Subcutaneous abdominal adipose tissue (tissue), 5 donors: ENCODE data around the gene PLP2.

Experiments
- H3K27ac ChIP-seq: one replicate; pipeline ENCODE4 v1.7.0; 2013; ENCODE audit warnings: low read depth, mild to moderate bottlenecking, inconsistent platforms, low read length, moderate library complexity
- H3K27me3 ChIP-seq, 5 donors: one replicate each; pipeline ENCODE4 v1.7.0; 2013; ENCODE audit warnings: low read length in 5 of 5, inconsistent platforms in 1 of 5; ENCODE audit not compliant: control insufficient read depth in 5 of 5, insufficient read depth in 4 of 5
- H3K36me3 ChIP-seq, 5 donors: one replicate each; pipeline ENCODE4 v1.7.0; 2013; ENCODE audit warnings: low read length in 5 of 5; ENCODE audit not compliant: control insufficient read depth in 5 of 5, insufficient read depth in 5 of 5
- H3K4me1 ChIP-seq, 5 donors: one replicate each; pipeline ENCODE4 v1.7.0; 2013; ENCODE audit warnings: low read length in 5 of 5, mild to moderate bottlenecking in 3 of 5, moderate library complexity in 1 of 5; ENCODE audit not compliant: control insufficient read depth in 5 of 5, insufficient read depth in 5 of 5
- H3K4me3 ChIP-seq, 5 donors: one replicate each; pipeline ENCODE4 v1.7.0; 2013; ENCODE audit warnings: low read length in 5 of 5, low read depth in 1 of 5
- H3K9ac ChIP-seq, 5 donors: one replicate each; pipeline ENCODE4 v1.7.0; 2013; ENCODE audit warnings: low read length in 5 of 5, mild to moderate bottlenecking in 4 of 5, moderate library complexity in 3 of 5
- H3K9me3 ChIP-seq, 5 donors: one replicate each; pipeline ENCODE4 v1.7.0; 2013; ENCODE audit warnings: low read length in 5 of 5; ENCODE audit not compliant: control insufficient read depth in 5 of 5
- donor health status: healthy.
- donor health status: healthy.
- donor health status: healthy.
- donor health status: healthy.
- donor health status: healthy.

PLP2 gene

GRCh38 chrX:49192722-49193328 lies 21.1 kb downstream of the PLP2 start:
- Histone ChIP-seq H3K9me3 (no peaks in the 10 kb centered on the region), H3K9ac (no peak overlapping the region), H3K27ac (no peak overlapping the region), H3K4me3 (no peak overlapping the region), H3K36me3 (no peaks in the 10 kb centered on the region), H3K27me3 (peaks cover 0 to 7% (median 3%) of the 10 kb centered on the region in 5 donors), H3K4me1 (peaks cover 0 to 10% (median 8%) of the 10 kb centered on the region in 5 donors)

DNA sequence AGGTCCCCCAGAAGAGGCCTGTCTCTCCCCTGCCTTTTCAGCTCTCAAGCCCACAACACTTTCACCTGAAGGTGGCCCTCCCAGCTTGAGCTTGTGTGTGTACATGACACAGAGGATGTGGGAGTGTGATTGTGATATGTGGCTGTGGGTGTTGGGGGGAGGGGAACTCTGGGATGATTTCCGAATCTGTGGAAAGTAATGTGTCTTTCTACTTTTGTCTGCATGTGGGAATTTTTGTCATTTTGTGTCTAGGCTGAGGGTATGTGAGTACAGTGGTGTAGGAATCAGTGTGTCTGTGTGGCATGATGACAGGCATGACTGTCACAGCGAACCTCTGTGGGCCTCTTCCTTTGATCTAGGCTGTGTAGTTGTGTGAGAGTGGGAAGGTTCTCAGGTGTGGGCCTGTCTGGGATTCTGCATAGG lies 21.9 kb downstream of the PLP2 start:
- no peak overlapping the region for H3K27ac ChIP-seq

GRCh38 chrX:49197543-49198087 lies 25.9 kb downstream of the PLP2 start:
- Histone ChIP-seq H3K27me3 (peaks cover 0 to 7% (median 0%) of the 10 kb centered on the region in 5 donors), H3K4me3 (no peak overlapping the region), H3K36me3 (no peaks in the 10 kb centered on the region), H3K4me1 (peaks cover 0 to 11% (median 6%) of the 10 kb centered on the region in 5 donors), H3K27ac (no peak overlapping the region), H3K9ac (no peak overlapping the region), H3K9me3 (no peaks in the 10 kb centered on the region)

More for the DNA sequence above, 21.9 kb downstream of the PLP2 start:
- H3K36me3 ChIP-seq = no peaks in the 10 kb centered on the region
- H3K4me1 ChIP-seq = peaks cover 0 to 10% (median 8%) of the 10 kb centered on the region in 5 donors
- H3K9ac ChIP-seq = no peak overlapping the region
- no peaks in the 10 kb centered on the region for H3K9me3 ChIP-seq
- H3K4me3 ChIP-seq = no peak overlapping the region
- H3K27me3 ChIP-seq = peaks cover 0 to 7% (median 2%) of the 10 kb centered on the region in 5 donors

DNA sequence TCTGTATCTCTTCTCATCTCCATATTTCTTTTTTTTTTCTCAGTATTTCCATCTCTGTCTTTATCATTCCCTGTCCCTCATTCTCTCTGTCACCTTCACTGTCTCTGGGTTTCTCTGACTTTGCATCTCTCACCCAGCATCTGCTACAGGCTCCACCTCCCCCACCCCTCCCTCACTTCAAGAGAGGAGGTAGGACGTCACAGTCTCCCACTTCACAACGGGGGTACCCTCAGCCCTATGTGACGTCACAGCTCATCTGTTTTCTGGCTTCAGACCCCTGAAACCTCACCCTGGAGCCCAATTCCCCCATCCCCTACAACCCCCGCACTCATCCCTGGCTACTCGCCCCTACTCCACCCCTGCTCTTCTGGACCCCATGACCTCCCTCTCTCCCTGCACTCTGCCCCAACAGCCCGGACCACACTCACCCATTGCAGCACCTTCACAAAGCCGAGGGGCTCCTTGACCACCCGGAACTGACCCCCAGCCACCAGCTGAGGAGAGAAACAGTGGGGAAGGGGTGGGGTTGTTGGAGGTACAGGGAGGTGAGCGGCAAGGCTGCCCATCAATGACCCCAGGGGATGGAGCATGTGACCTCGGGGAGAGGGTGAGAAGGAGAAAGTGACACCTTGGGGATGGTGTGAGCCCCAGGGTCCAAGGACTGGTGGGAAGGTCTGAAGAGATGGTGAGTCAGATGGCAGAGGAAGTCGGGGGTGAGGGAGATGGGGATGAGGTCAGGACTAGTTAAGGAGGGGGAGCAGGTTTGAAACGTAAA lies 27.0 kb downstream of the PLP2 start:
- peaks cover 0 to 11% (median 6%) of the 10 kb centered on the region in 5 donors for H3K4me1 ChIP-seq
- H3K9ac ChIP-seq = no peak overlapping the region
- H3K4me3 ChIP-seq = no peak overlapping the region
- no peak overlapping the region for H3K27ac ChIP-seq
- H3K36me3 ChIP-seq = no peaks in the 10 kb centered on the region
- peaks cover 0 to 7% (median under 1%) of the 10 kb centered on the region in 5 donors for H3K27me3 ChIP-seq
- H3K9me3 ChIP-seq = no peaks in the 10 kb centered on the region

DNA sequence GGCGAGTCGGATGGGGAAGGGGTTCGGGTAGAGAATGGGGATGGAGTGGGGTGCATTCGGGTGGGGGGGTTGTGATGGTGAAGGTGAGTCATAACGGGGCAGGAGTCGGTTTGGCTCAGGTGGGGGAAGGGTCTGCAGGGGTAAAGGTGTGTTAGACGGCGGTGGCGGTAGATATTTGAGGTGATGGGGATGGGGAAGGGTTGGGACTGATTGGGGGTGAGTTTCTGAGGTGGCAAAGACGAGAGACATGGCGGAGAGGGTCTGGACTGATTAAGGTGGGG lies 27.6 kb downstream of the PLP2 start:
- H3K27ac ChIP-seq = no peak overlapping the region
- H3K4me3 ChIP-seq = no peak overlapping the region
- H3K9ac ChIP-seq = no peak overlapping the region
- no peaks in the 10 kb centered on the region for H3K36me3 ChIP-seq
- H3K9me3 ChIP-seq = no peaks in the 10 kb centered on the region
- H3K4me1 ChIP-seq = peaks cover 0 to 11% (median 6%) of the 10 kb centered on the region in 5 donors
- peaks cover 0 to 7% (median 6%) of the 10 kb centered on the region in 5 donors for H3K27me3 ChIP-seq

DNA sequence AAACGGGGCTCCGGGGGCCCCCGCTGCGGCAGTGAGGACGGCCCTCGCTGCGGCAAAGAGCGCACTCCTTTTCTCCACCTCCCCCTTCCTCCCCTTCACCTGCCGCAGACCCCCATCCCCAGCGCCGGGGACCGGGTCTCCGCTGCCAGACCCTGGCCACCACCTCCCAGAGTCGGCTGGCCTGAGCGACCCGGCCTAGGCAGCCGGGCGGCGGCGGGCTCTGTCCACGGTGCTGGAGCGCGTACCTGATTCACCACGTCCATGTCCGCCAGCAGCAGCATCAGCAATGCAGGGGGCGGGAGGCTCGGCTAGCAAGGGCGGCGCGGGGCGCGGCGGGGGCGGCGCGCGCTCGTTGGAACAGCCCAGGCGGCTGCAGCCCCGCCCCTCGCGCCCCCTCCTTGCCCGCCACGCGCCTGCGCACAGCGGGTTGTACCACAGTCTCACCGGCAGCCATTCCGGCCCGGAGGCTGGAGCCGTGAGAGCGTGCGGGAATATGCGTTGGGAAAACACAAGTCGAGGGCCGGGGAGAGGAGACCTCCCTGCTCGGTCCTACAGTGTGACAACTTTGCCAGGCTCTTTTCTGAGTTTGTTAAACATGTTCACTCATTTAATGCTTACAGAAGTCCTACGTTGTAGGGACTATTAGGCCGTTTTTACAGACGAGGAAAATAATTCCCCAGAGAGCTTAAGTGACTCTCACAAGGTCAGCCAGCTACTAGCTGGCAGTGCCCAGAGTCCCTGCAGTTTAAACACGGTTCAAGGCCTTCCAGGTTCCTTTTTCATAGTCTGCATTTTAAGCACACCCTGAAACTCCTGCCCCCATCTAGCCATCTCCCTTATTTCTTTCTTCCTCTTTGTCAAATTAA lies 28.4 kb downstream of the PLP2 start, which contains the start of gene SYP:
TSS of gene SYP (minus strand) at position 288 of the 866 bp plus-strand sequence. CDS start at position 281, 7 bp downstream.
- H3K36me3 ChIP-seq = no peaks in the 10 kb centered on the region
- peaks cover 0 to 11% (median 6%) of the 10 kb centered on the region in 5 donors for H3K4me1 ChIP-seq
- peak within 1 kb of the TSS in 1 of 5 donors; percentile 42 for H3K9ac ChIP-seq
- H3K27me3 ChIP-seq = peaks cover 0 to 14% (median 6%) of the 10 kb centered on the region in 5 donors
- H3K27ac ChIP-seq = no peak within 1 kb of the TSS
- H3K9me3 ChIP-seq = no peaks in the 10 kb centered on the region
- peak within 1 kb of the TSS; percentile 13 to 59 (median 42) for H3K4me3 ChIP-seq

- H3K4me1 ChIP-seq = peaks cover 0 to 11% (median 6%) of the 10 kb centered on the region in 5 donors
- no peaks in the 10 kb centered on the region for H3K9me3 ChIP-seq
- H3K27me3 ChIP-seq = peaks cover 0 to 22% (median 11%) of the 10 kb centered on the region in 5 donors
- no peak overlapping the region for H3K9ac ChIP-seq
- no peak overlapping the region for H3K27ac ChIP-seq
- H3K4me3 ChIP-seq = no peak overlapping the region
- H3K36me3 ChIP-seq = no peaks in the 10 kb centered on the region
These were observed 30.3 kb downstream of the PLP2 start for GRCh38 chrX:49202022-49202421.

DNA sequence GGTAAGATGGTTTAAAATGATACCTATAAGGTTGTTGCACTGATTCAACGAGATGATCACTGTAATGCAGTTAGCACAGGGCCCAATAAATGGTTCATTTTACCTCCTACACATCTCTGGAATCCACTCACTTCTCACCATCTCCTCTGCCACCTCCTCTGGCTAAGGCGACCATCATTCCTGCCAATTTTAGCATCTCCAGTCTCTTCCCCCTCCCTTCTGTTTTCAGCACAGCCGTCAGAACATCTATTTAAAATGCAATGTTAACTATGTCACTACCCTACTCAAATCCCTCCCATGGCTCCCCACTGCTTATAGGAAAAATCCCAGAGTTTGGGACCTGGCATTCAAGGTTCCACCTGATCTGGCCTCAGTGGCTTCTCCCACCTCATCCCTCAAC lies 31.8 kb downstream of the PLP2 start:
- H3K27me3 ChIP-seq = peaks cover 0 to 20% (median 11%) of the 10 kb centered on the region in 5 donors
- no peaks in the 10 kb centered on the region for H3K9me3 ChIP-seq
- H3K27ac ChIP-seq = no peak overlapping the region
- no peaks in the 10 kb centered on the region for H3K36me3 ChIP-seq
- H3K4me3 ChIP-seq = no peak overlapping the region
- no peak overlapping the region for H3K9ac ChIP-seq
- peaks cover 0 to 11% (median 6%) of the 10 kb centered on the region in 5 donors for H3K4me1 ChIP-seq

DNA sequence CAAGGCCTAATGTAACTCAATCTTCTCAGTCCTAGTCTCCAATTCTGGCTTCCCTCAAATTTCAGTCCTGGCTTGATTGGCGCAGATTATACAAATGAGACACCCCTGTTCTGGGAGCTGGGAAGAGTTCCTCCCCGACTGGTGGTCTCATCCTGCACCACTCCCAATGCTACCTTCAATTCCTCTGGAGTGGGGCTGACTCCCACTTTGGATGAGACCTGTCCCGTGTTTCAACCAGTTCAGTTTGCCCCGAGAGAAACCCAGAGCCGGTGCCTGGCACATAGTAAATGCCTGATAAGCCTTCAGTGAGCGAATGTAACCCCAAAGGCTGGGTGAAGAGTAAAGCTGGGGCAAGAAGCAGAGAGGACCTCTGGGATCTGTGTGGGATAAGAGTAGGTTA lies 32.3 kb downstream of the PLP2 start:
- H3K36me3 ChIP-seq = no peaks in the 10 kb centered on the region
- H3K9me3 ChIP-seq = no peaks in the 10 kb centered on the region
- peaks cover 0 to 11% (median 6%) of the 10 kb centered on the region in 5 donors for H3K4me1 ChIP-seq
- no peak overlapping the region for H3K9ac ChIP-seq
- H3K27me3 ChIP-seq = peaks cover 0 to 22% (median 13%) of the 10 kb centered on the region in 5 donors
- no peak overlapping the region for H3K27ac ChIP-seq
- no peak overlapping the region for H3K4me3 ChIP-seq
